Glutamatergic neuron (in vitro differentiated cells): ENCODE results near the gene CENPM. TPM values are rescaled to one million over a fixed set of nuclear protein-coding genes. Genes with fewer than 3 reads are reported as not detected.

Source experiments
- DNase-seq: peaks from one replicate; pipeline ENCODE4 v3.0.0; 2022
- H3K27ac Mint-ChIP-seq: one replicate; pipeline ENCODE4 v1.8.0; 2020; ENCODE audit warnings: mild to moderate bottlenecking, mixed read lengths, inconsistent platforms; ENCODE audit not compliant: unreplicated experiment
- H3K27me3 Mint-ChIP-seq: one replicate; pipeline ENCODE4 v1.8.0; 2020; ENCODE audit warnings: mild to moderate bottlenecking, moderate library complexity, mixed read lengths, inconsistent platforms; ENCODE audit not compliant: unreplicated experiment
- H3K36me3 Mint-ChIP-seq: one replicate; pipeline ENCODE4 v1.8.0; 2020; ENCODE audit warnings: mild to moderate bottlenecking, mixed read lengths, inconsistent platforms; ENCODE audit not compliant: unreplicated experiment
- H3K4me1 Mint-ChIP-seq: one replicate; pipeline ENCODE4 v1.8.0; 2020; ENCODE audit warnings: mild to moderate bottlenecking, low read depth, mixed read lengths, inconsistent platforms; ENCODE audit not compliant: unreplicated experiment
- H3K4me3 Mint-ChIP-seq: one replicate; pipeline ENCODE4 v1.8.0; 2020; ENCODE audit warnings: mild to moderate bottlenecking, mixed read lengths, inconsistent platforms; ENCODE audit not compliant: unreplicated experiment
- H3K9me3 Mint-ChIP-seq: one replicate; pipeline ENCODE4 v1.8.0; 2020; ENCODE audit warnings: mild to moderate bottlenecking, moderate library complexity, mixed read lengths, inconsistent platforms; ENCODE audit not compliant: unreplicated experiment
- CTCF ChIP-seq: fragments of 200-600 bp; sonication (generic); IDR thresholded peaks from one replicate; pipeline ENCODE4 v1.5.0; 2021; ENCODE audit not compliant: partially characterized antibody, unreplicated experiment
- total RNA-seq: library from RNA; stranded (reverse); fragmentation: NEBNext Ultra II Directional; extraction: Animal tissue kit (Norgen Biotek cat#: 25700); gene quantifications from one replicate; pipeline ENCODE4 v1.2.1, GENCODE V29; 2021; ENCODE audit not compliant: unreplicated experiment

CENPM gene
- total RNA-seq, 1 donor from 2014 or later, result 3.4 TPM

GRCh38 chr22:41925783-41926460 is 21.0 kb downstream of the CENPM start:
- H3K36me3 Mint-ChIP-seq, result no peaks in the 10 kb centered on the region
- H3K4me3 Mint-ChIP-seq, result no peak overlapping the region
- peaks cover 6% of the 10 kb centered on the region for H3K4me1 Mint-ChIP-seq
- peak; percentile 81 for DNase-seq
- TF ChIP-seq CTCF, result peak; percentile 73
- H3K9me3 Mint-ChIP-seq, result peaks cover 4% of the 10 kb centered on the region
- peaks cover 17% of the 10 kb centered on the region for H3K27me3 Mint-ChIP-seq
- no peak overlapping the region for H3K27ac Mint-ChIP-seq

- H3K36me3 Mint-ChIP-seq, result no peaks in the 10 kb centered on the region
- H3K9me3 Mint-ChIP-seq, result peaks cover 4% of the 10 kb centered on the region
- peaks cover 18% of the 10 kb centered on the region for H3K27me3 Mint-ChIP-seq
- no peak overlapping the region for H3K27ac Mint-ChIP-seq
- no peak for DNase-seq
- peaks cover 6% of the 10 kb centered on the region for H3K4me1 Mint-ChIP-seq
- H3K4me3 Mint-ChIP-seq, result no peak overlapping the region
- no peak for TF ChIP-seq CTCF
These were observed 23.2 kb downstream of the CENPM start for GRCh38 chr22:41923595-41924276.

GRCh38 chr22:41922940-41923594 is 23.9 kb downstream of the CENPM start:
- H3K36me3 Mint-ChIP-seq, result no peaks in the 10 kb centered on the region
- peaks cover 6% of the 10 kb centered on the region for H3K9me3 Mint-ChIP-seq
- H3K4me3 Mint-ChIP-seq, result no peak overlapping the region
- no peak for TF ChIP-seq CTCF
- H3K27ac Mint-ChIP-seq, result no peak overlapping the region
- H3K4me1 Mint-ChIP-seq, result peaks cover 3% of the 10 kb centered on the region
- H3K27me3 Mint-ChIP-seq, result peaks cover 20% of the 10 kb centered on the region
- DNase-seq, result no peak

- no peaks in the 10 kb centered on the region for H3K4me1 Mint-ChIP-seq
- peaks cover 18% of the 10 kb centered on the region for H3K27me3 Mint-ChIP-seq
- no peak overlapping the region for H3K27ac Mint-ChIP-seq
- no peaks in the 10 kb centered on the region for H3K36me3 Mint-ChIP-seq
- no peak overlapping the region for H3K4me3 Mint-ChIP-seq
- TF ChIP-seq CTCF, result no peak
- peaks cover 1% of the 10 kb centered on the region for H3K9me3 Mint-ChIP-seq
- no peak for DNase-seq
These were observed 24.6 kb downstream of the CENPM start for GRCh38 chr22:41922328-41922727.
